H1 (cell line): Measurements from ENCODE around the gene P2RY13. TPM values are rescaled to one million over a fixed set of nuclear protein-coding genes. Genes with fewer than 3 reads are reported as not detected.

ENCODE experiments used
- CTCF ChIA-PET: fragments of 300-600 bp; sonication (Branson Sonifier 250); formaldehyde crosslinking; loops from one replicate; lab custom pipeline; 2021; ENCODE audit not compliant: partially characterized antibody; lab: Charles Lee
- POLR2A ChIA-PET: fragments of 300-600 bp; sonication (Branson Sonifier 250); formaldehyde crosslinking; loops from one replicate; lab custom pipeline; 2021; ENCODE audit warnings: inconsistent platforms; ENCODE audit not compliant: partially characterized antibody; lab: Charles Lee
- DNase-seq, 2 experiments: peaks; one replicate each; pipeline versions ENCODE4 v3.0.0 to v3.0.0-alpha.2; 2010 to 2022; ENCODE audit warnings: low spot score in 2 of 2, low read depth in 1 of 2, mixed read lengths in 1 of 2
- FAIRE-seq: peaks from 2 replicates; lab custom pipeline; 2011; peaks lifted over from hg19 to GRCh38; lab: Jason Lieb, UNC
- H2AFZ ChIP-seq: 2 replicates; pipeline ENCODE4 v1.8.1; 2012; ENCODE audit warnings: low read length, inconsistent platforms
- H2AK5ac ChIP-seq: 2 replicates; pipeline ENCODE4 v1.6.1; 2013; ENCODE audit warnings: low read depth, low read length
- H2BK120ac ChIP-seq: replicated peaks from 2 replicates; pipeline ENCODE3; 2013; ENCODE audit warnings: low read depth, low read length, inconsistent platforms
- H2BK12ac ChIP-seq: 2 replicates; pipeline ENCODE4 v1.6.1; 2013; ENCODE audit warnings: low read depth, low read length
- H2BK15ac ChIP-seq: 2 replicates; pipeline ENCODE4 v1.6.1; 2013; ENCODE audit warnings: low read length
- H2BK20ac ChIP-seq: 2 replicates; pipeline ENCODE4 v1.6.1; 2013; ENCODE audit warnings: low read length
- H2BK5ac ChIP-seq: 2 replicates; pipeline ENCODE4 v1.6.1; 2013; ENCODE audit warnings: low read depth, low read length
- H3K14ac ChIP-seq: 2 replicates; pipeline ENCODE4 v1.6.1; 2013; ENCODE audit warnings: inconsistent platforms; ENCODE audit not compliant: insufficient read length
- H3K18ac ChIP-seq: 2 replicates; pipeline ENCODE4 v1.6.1; 2013; ENCODE audit warnings: low read length; ENCODE audit errors: extremely low read depth
- H3K23ac ChIP-seq: 2 replicates; pipeline ENCODE4 v1.6.1; 2013; ENCODE audit warnings: inconsistent platforms; ENCODE audit not compliant: insufficient read length
- H3K23me2 ChIP-seq: 2 replicates; pipeline ENCODE4 v1.6.1; 2013; ENCODE audit warnings: low read depth, low read length
- H3K27ac ChIP-seq: 2 replicates; pipeline ENCODE4 v1.6.1; 2011; ENCODE audit warnings: low read depth, low read length, inconsistent platforms
- H3K27me3 ChIP-seq, 4 experiments: replicated peaks in 1 of 4; 1 replicate in 1 of 4; 2 replicates in 3 of 4; pipeline versions ENCODE4 v1.6.1 to v1.8.1; 2011 to 2013; ENCODE audit warnings: low read length in 3 of 4, mild to moderate bottlenecking in 3 of 4, inconsistent platforms in 2 of 4, mixed read lengths in 2 of 4, moderate library complexity in 1 of 4; ENCODE audit not compliant: control insufficient read depth in 3 of 4, insufficient read depth in 3 of 4; ENCODE audit errors: extremely low read depth in 1 of 4
- H3K36me3 ChIP-seq, 4 experiments: 2 replicates each; pipeline versions ENCODE4 v1.6.1 to v1.8.1; 2011 to 2013; ENCODE audit warnings: mild to moderate bottlenecking in 4 of 4, low read length in 3 of 4, moderate library complexity in 2 of 4, control low read depth in 1 of 4, inconsistent platforms in 1 of 4; ENCODE audit not compliant: insufficient read depth in 4 of 4, control insufficient read depth in 2 of 4
- H3K4ac ChIP-seq: replicated peaks from 2 replicates; pipeline ENCODE3; 2013; ENCODE audit warnings: low read length, low read depth, mixed read lengths, inconsistent platforms; ENCODE audit not compliant: insufficient read length
- H3K4me1 ChIP-seq, 4 experiments: replicated peaks in 1 of 4; 1 replicate in 1 of 4; 2 replicates in 3 of 4; pipeline versions ENCODE4 v1.6.1 to v1.8.1; 2011 to 2013; ENCODE audit warnings: low read length in 3 of 4, inconsistent platforms in 2 of 4, mixed read lengths in 1 of 4; ENCODE audit not compliant: insufficient read depth in 4 of 4, control insufficient read depth in 3 of 4
- H3K4me2 ChIP-seq, 2 experiments: 2 replicates each; pipeline versions ENCODE4 v1.6.1 to v1.8.1; 2011 to 2013; ENCODE audit warnings: low read depth in 2 of 2, low read length in 2 of 2, control low read depth in 1 of 2, inconsistent platforms in 1 of 2, mild to moderate bottlenecking in 1 of 2; ENCODE audit not compliant: insufficient read depth in 1 of 2
- H3K4me3 ChIP-seq, 4 experiments: fragments of 200-600, 300-600 bp in 1 of 4; sonication (generic), shearing (Covaris generic), sonication (Bioruptor Twin) in 1 of 4; 2 replicates each; pipeline versions ENCODE4 v1.5.1 to v1.8.1; 2011 to 2016; ENCODE audit warnings: low read length in 4 of 4, low read depth in 3 of 4, control low read depth in 2 of 4, inconsistent platforms in 2 of 4, mild to moderate bottlenecking in 2 of 4, mixed read lengths in 1 of 4, moderate library complexity in 1 of 4; ENCODE audit not compliant: insufficient read depth in 2 of 4; ENCODE audit errors: extremely low read depth in 1 of 4
- H3K56ac ChIP-seq: replicated peaks from 2 replicates; pipeline ENCODE3; 2013; ENCODE audit warnings: low read depth, mild to moderate bottlenecking, mixed read lengths, low read length, inconsistent platforms; ENCODE audit not compliant: insufficient read length
- H3K79me1 ChIP-seq: 2 replicates; pipeline ENCODE4 v1.6.1; 2013; ENCODE audit warnings: low read depth, low read length, control low read depth
- H3K79me2 ChIP-seq, 2 experiments: 2 replicates each; pipeline versions ENCODE4 v1.6.1 to v1.8.1; 2012 to 2013; ENCODE audit warnings: low read length in 2 of 2, mild to moderate bottlenecking in 2 of 2, inconsistent platforms in 1 of 2; ENCODE audit not compliant: insufficient read depth in 2 of 2, control insufficient read depth in 1 of 2
- H3K9ac ChIP-seq, 4 experiments: replicated peaks in 1 of 4; 1 replicate in 1 of 4; 2 replicates in 3 of 4; pipeline versions ENCODE4 v1.6.1 to v1.8.1; 2011 to 2013; ENCODE audit warnings: low read depth in 3 of 4, low read length in 3 of 4, control low read depth in 2 of 4, mild to moderate bottlenecking in 2 of 4, moderate library complexity in 2 of 4, inconsistent platforms in 1 of 4; ENCODE audit errors: extremely low read depth in 1 of 4
- H3K9me3 ChIP-seq, 2 experiments: 2 replicates each; pipeline versions ENCODE4 v1.6.1 to v1.8.1; 2012 to 2013; ENCODE audit warnings: mild to moderate bottlenecking in 2 of 2, moderate library complexity in 2 of 2, control low read depth in 1 of 2, inconsistent platforms in 1 of 2, low read depth in 1 of 2, low read length in 1 of 2, mixed read lengths in 1 of 2; ENCODE audit not compliant: insufficient read depth in 2 of 2
- H4K20me1 ChIP-seq, 2 experiments: replicated peaks in 1 of 2; 2 replicates each; pipeline versions ENCODE3 to v1.8.1; 2011 to 2013; ENCODE audit warnings: inconsistent platforms in 2 of 2, low read length in 2 of 2, mild to moderate bottlenecking in 1 of 2; ENCODE audit not compliant: insufficient read depth in 2 of 2, control insufficient read depth in 1 of 2
- H4K5ac ChIP-seq: 2 replicates; pipeline ENCODE4 v1.6.1; 2013; ENCODE audit warnings: low read length, low read depth, mixed read lengths, inconsistent platforms; ENCODE audit not compliant: insufficient read length
- H4K8ac ChIP-seq: 2 replicates; pipeline ENCODE4 v1.8.0; 2013; ENCODE audit warnings: mild to moderate bottlenecking, moderate library complexity, low read length, inconsistent platforms; ENCODE audit not compliant: insufficient read depth; ENCODE audit errors: extremely low read depth
- H4K91ac ChIP-seq: replicated peaks from 2 replicates; pipeline ENCODE3; 2013; ENCODE audit warnings: low read length, mixed read lengths, inconsistent platforms; ENCODE audit not compliant: insufficient read length
- CHD1 ChIP-seq: IDR thresholded peaks from 2 replicates; pipeline ENCODE4 v1.6.1; 2012; ENCODE audit warnings: low read depth, low read length, improper control_type of control experiment
- CTBP2 ChIP-seq: IDR thresholded peaks from 2 replicates; pipeline ENCODE4 v1.7.0; 2011; ENCODE audit warnings: borderline replicate concordance, mild to moderate bottlenecking, moderate library complexity, mixed read lengths, low read length; ENCODE audit not compliant: insufficient read depth, insufficient read length
- EZH2 ChIP-seq: fragments of 200-600 bp; sonication (generic); IDR thresholded peaks from 2 replicates; pipeline ENCODE4 v1.7.1; 2012; ENCODE audit warnings: low read depth, mild to moderate bottlenecking, moderate library complexity, low read length, inconsistent platforms; ENCODE audit not compliant: severe bottlenecking
- KDM1A ChIP-seq: fragments of 200-600, 300-600 bp; sonication (generic); IDR thresholded peaks from 2 replicates; pipeline ENCODE4 v1.7.1; 2016; ENCODE audit warnings: mild to moderate bottlenecking, low read length, borderline replicate concordance
- TAF1 ChIP-seq: IDR thresholded peaks from 2 replicates; pipeline ENCODE4 v1.6.1; 2011; ENCODE audit warnings: mild to moderate bottlenecking, low read depth, low read length
- WGBS, 2 experiments: shearing (Covaris generic) in 1 of 2; methylation state at CpG; one replicate each; pipeline versions ENCODE4 v1.1.6 to v1.1.7; 2013 to 2015; ENCODE audit warnings: low lambda C conversion rate in 2 of 2, mixed read lengths in 2 of 2, inconsistent platforms in 1 of 2, low coverage in 1 of 2, missing lambda C conversion rate in 1 of 2; ENCODE audit not compliant: insufficient replicate concordance in 2 of 2, insufficient coverage in 1 of 2, insufficient read length in 1 of 2; ENCODE audit errors: extremely low coverage in 1 of 2, missing lambda C conversion rate in 1 of 2; 5-methylcytosine and 5-hydroxymethylcytosine counted together
- polyA plus RNA-seq, 7 experiments: library from polyadenylated mRNA; depleted of rRNA in 3 of 7; stranded (reverse) in 5 of 7; unstranded in 2 of 7; fragments of >200 nt in 5 of 7; fragments of 200-250 nt in 2 of 7; gene quantifications; 1 replicate in 5 of 7; 2 replicates in 1 of 7; 4 replicates in 1 of 7; pipeline versions ENCODE4 v1.2.1 to v1.2.3, GENCODE V29; 2011 to 2013; ENCODE audit warnings: missing spikeins in 2 of 7, mixed read lengths in 2 of 7
- total RNA-seq: library from RNA; stranded (reverse); fragmentation: NEBNext Ultra II Directional; extraction: Animal tissue kit (Norgen Biotek cat#: 25700); gene quantifications from 2 replicates; pipeline ENCODE4 v1.2.1, GENCODE V29; 2021

Gene P2RY13
- total and polyA plus RNA-seq, 2 of the 8 experiments (the other 6 are each of a cell fraction or from before 2014, with no cell fraction given) = not detected

- H3K4ac ChIP-seq = no peak overlapping the region
- 88% methylated on average over 4 of the region's 4 CpGs; no CpG with 5 or more reads in 1 of the 2 experiments for WGBS, 2 experiments
- CTCF ChIA-PET = interaction anchor here (1.0 to 9.3 kb wide), 5 partner anchors 9 to 56 kb away, joined by 4 to 155 read pairs (median 6); no protein-coding TSS in a partner anchor
- no peak overlapping the region for H4K5ac ChIP-seq
- H3K27ac ChIP-seq = no peak overlapping the region
- POLR2A ChIA-PET = no interaction called here
- no peak overlapping the region for H2BK15ac ChIP-seq
- DNase-seq (no peak), FAIRE-seq (no peak)
- no peak overlapping the region for H2BK120ac ChIP-seq
- no peaks in the 10 kb centered on the region for H3K79me1 ChIP-seq
- no peak overlapping the region for H2AFZ ChIP-seq
- TF ChIP-seq CTBP2 (no peak), EZH2 (no peak), KDM1A (no peak), TAF1 (no peak), CHD1 (no peak)
- no peak overlapping the region for H3K56ac ChIP-seq
- H3K18ac ChIP-seq = no peak overlapping the region
- H2BK12ac ChIP-seq = no peak overlapping the region
- H3K36me3 ChIP-seq = no peaks in the 10 kb centered on the region
- H3K27me3 ChIP-seq = no peaks in the 10 kb centered on the region
- no peaks in the 10 kb centered on the region; a peak in 1 of 7 replicates for H3K4me1 ChIP-seq
- H3K23me2 ChIP-seq = no peaks in the 10 kb centered on the region
- no peak overlapping the region for H3K4me3 ChIP-seq
- H3K79me2 ChIP-seq = no peaks in the 10 kb centered on the region
- H3K14ac ChIP-seq = no peak overlapping the region
- H4K8ac ChIP-seq = no peak overlapping the region
- H3K9ac ChIP-seq = no peak overlapping the region
- H2AK5ac ChIP-seq = no peak overlapping the region
- no peak overlapping the region for H3K23ac ChIP-seq
- H3K4me2 ChIP-seq = no peak overlapping the region
- H3K9me3 ChIP-seq = no peaks in the 10 kb centered on the region
- no peak overlapping the region for H4K91ac ChIP-seq
- no peak overlapping the region for H2BK20ac ChIP-seq
- peaks cover 0 to 1% of the 10 kb centered on the region in 2 experiments for H4K20me1 ChIP-seq
- H2BK5ac ChIP-seq = no peak overlapping the region
Measured at GRCh38 chr3:151283387-151283786, 46.0 kb downstream of the P2RY13 start.
